GM19240 (cell line): ENCODE data around the gene RANBP17.
"Not testable (repeated sequence)": the region's sequence is repeated elsewhere in the genome, so short reads cannot be mapped to it uniquely, and the experiment has no call there.

Experiments
- DNase-seq: peaks from one replicate; pipeline ENCODE4 v3.0.0; 2011; ENCODE audit warnings: low spot score; ENCODE audit not compliant: insufficient read length

The RANBP17 gene

DNA sequence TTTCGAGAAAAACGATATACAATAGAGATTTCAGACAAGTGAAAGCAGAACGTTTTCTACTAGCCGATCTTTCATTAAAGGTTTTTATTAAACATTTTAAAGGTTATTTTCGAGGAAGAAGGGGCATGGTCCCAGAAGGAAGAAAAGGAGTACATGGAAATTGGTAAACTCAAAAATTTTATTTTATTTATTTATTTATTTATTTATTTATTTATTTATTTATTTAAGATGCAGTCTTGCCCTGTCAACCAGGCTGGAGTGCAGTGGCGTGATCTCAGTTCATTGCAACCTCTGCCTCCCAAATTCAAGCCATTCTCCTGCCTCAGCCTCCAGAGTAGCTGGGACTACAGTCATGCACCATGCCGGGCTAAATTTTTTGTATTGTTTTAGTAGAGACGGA is 77.4 kb downstream of the RANBP17 start:
- no peak for DNase-seq

DNA sequence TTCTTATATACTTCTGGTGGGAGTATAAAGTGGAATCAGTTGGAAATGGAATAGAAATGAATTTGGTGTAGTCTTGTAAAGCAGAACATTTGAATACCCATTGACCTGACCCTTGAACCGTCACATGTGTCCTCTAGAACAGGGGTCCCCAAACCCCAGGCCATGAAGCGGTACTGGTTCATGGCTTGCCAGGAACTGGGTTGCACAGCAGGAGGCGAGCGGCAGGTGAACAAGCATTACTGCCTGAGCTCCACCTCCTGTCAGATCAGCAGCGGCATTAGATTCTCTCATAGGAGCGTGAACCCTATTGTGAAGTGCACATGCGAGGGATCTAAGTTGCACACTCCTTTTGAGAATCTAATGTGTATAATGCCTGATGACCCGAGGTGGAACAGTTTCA is 80.0 kb downstream of the RANBP17 start:
- no peak for DNase-seq

DNA sequence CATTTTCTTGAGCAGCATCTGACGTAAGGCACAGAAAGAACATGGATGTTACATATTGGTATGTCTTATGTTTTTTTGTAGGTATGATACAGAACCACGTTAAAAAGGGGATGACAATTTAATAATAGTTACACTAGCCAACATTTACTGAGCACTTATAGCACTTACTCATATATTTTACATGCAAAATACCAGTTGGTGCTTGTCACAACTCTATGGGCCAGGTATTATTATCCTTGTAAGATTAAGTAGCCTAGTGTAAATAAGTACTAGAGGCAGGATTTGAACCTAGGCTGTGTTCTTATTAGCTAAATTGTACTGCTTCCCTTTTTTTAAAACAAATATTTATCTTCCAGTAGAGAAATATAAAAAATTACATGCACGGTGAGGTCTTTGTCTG is 83.5 kb downstream of the RANBP17 start:
- DNase-seq, result no peak

DNA sequence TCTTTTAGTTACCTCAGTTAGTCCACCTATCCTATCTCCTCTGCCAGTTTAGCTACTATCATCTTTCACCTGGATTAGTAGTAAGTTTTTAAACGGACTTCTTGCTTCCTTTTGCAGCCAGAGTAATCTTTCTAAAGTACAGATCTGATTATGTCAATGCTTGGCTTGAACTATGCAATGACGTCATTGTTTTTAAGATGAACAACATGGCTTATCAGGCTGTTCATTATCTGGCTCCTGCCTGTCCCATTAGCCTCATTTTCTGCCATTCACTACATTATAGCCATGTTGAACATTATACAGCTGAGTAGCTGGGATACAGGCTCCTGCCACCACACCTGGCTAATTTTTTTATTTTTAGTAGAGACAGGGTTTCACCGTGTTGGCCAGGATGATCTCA is 98.7 kb downstream of the RANBP17 start:
- DNase-seq, result no peak

DNA sequence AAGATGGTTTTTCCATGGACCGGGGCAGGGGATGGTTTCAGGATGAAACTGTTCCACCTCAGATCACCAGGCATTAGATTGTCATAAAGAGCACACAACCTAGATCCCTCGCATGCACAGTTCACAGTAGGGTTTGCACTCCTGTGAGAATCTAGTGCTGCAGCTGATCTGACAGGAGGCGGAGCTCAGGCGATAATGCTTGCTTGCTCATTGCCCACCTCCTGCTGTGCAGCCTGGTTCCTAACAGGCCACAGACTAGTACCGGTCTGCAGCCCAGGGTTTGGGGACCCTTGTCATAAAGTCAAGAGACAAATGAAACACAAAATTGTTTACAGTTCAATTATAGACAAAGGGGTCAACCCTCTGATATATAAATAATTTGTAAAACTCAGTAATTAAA is 101.7 kb downstream of the RANBP17 start:
- no peak for DNase-seq

DNA sequence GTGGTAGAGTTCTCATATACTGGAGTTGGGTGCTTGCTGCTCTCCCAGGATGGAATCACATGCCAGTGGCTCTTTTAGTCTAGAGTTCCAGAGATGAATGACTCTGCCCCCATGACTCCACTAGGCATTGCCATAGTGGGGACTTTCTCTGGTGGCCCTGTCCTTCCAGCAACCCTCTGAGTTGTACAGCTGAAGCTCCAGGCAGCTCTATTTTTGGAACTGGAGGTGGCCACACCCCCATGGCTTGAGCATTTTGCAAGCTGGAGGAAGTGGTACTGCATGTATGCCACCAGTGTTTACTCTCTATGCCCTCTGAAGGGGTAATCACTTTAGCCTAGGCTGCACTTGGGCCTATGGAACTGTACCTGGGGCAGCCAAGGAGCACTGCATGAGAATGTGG is 112.6 kb downstream of the RANBP17 start:
- no peak for DNase-seq

DNA sequence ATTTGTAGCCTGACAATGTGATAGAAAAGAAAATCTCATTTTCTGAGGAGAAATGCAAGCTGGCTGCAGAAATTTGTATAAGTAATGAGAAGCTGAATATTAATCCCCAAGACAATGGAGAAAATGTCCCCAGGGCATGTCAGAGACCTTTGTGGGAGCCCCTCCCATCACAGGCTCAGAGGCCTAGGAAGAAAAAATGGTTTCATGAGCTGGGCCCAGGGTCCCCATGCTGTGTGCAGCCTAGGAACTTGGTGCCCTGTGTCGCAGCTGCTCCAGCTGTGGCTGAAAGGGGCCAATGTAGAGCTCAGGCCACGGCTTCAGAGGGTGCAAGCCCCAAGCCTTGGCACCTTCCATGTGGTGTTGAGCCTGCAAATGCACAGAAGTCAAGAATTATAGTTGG is 118.4 kb downstream of the RANBP17 start:
- not testable (repeated sequence) for DNase-seq

DNA sequence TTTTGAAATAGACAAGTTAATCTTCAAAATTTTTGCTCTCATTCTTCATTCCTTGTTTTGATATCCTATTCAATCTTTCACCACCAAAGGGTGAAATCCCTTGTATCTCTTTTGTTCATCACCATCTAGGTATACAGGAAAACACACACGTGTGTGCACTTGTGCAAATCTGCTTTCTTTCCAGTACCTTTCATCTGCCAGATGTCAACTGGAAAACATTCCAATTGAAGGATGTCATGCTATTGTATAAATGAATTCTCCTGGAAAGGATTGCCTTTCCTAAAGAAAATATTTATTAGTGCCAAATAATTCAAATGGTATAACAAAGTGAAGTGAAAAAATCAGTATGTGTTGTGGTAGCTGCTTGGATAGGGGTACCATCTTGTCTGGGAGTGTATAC is 123.7 kb downstream of the RANBP17 start:
- no peak for DNase-seq

DNA sequence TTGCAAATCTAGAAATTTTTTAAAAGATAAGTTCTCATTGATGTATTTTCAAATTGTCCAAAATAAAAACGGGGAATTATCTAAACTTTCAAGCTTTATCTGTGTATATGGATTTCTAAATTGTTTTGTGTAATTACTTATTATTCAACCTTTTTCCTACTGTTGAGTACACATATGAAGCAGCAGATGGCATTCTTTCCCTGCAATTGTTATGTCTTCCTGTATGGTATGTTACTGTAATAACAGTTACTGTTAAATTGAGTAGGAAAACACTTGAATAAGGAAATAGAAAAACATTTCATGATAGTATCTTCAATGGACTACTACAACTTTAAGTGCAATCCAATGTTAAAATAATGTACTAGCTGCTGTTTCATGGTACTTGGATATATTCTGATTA is 124.8 kb downstream of the RANBP17 start:
- no peak for DNase-seq

DNA sequence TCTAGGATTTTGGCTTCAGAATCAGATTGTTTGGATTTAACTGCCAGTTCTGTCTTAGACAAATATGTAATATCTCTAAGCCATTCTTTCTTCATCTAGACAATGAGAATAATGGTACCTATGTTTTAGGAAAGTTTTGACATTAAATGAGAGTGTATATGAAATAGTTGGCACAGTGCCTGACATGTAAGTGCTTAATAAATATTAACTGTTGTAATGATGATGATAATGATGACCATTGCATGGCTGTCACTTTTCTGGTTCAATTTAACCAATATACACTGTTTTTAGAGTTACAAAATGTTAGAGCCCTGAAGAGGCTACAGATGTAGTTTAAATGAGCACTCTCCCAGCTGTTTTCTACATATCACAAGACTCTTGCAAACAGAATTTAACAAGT is 131.7 kb downstream of the RANBP17 start:
- DNase-seq, result no peak

DNA sequence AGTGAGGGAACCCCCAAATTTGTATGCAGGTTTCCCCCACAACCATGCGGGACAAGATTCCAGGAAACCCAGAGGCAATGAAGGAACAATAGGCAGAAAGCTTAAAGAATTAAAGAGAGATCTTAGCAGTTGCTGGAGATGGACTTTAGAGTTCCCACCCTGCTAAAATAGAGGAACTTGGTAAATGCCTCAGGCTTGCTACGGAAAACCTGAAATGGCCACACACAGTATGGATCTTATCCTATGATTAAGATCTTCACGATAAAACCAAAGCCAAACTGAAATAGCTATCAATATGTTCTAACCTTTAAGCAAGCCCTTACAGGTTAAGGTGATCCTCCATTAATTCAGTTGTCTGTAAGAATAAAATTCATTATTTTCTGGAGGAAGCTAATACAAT is 148.3 kb downstream of the RANBP17 start:
- no peak for DNase-seq

DNA sequence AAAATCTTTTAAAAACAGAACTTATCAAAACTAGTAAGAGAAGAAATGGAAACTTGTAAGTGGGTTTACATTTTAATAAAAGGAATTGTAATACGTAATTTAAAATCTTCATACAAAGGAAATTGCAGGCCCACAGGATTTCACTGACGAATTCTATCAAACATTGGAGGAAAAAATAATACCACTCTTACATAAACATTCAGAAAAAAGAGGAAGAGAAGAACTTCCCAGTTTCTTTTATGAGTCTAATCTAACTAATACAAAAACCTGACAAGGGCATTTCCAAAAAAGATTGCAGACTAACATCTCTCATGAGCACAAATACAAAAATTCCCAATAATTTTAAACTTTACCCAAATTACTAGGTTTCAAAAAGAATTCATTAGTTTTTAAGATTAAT is 149.0 kb downstream of the RANBP17 start:
- DNase-seq, result no peak

DNA sequence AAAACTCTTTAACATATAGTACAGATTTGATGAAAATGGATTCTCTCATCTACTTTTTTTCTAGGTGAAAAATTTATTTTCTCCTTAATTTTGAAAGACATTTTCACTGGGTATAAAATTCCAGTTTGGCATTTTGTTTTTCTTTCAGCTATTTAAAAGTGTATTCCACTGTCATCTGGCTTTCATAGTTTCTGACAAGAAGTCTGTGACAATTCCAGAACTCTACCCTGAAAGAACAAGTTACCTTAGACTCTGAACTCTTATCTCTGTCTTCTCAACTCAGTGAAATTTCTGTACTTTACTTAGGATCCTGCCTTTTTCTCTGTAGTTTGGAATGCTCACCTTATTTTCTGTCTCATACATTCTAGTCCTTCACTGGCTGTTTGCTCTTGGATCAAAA is 161.7 kb downstream of the RANBP17 start:
- no peak for DNase-seq

DNA sequence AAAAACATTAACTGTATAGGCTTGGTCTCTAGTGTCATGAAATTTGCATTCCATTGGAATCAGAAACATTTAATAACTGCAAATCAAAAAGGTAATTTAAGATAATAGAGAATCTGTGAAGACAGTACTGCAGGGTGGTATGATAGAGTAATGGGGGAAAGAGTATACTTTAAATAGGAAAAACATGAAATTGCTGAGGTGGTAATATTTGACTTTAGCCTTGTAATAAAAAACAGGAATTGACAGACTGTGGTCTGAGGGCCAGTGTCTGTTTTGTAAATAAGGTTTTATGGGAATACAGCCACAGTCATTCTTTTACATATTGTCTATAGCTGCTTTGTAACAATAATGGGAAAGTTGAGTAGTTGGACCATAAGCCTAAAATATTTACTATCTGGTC is 162.3 kb downstream of the RANBP17 start:
- no peak for DNase-seq

DNA sequence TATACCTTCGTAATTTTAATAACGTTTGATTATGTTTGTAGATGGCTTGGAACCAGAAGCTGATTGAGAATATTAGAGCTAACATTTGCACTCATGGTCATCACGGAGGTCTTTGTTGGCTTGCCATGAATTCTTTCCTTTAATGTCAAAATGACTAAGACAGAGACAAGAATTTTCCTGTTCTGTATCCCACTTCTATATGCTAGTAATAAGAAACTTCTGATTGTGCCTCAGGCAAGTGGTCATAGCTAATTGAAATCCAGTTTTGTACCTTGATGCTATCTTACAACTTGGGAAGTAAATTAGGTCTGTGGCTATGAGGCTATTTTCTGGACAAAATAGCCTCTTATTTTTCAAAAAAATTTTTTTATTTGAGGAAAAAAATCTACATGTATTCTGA is 167.6 kb downstream of the RANBP17 start:
- no peak for DNase-seq

DNA sequence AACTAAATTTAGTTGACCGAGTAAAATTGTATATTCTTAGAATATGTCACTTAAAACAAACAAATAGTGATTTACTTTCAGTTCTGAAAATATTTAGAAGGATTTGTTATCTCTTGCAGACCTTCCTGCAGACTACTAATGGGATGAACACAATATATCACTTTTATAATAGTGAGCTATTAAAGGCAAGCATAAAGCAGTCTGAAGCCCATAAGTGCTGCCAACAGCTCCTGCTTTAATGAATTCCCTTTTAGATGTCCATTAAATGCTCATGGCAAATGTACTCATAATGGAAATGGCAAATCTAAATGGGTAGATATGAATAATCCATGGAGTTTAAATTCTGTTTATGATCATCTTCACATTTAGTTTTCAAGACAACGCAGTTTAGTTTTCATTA is 170.2 kb downstream of the RANBP17 start:
- DNase-seq, result no peak

DNA sequence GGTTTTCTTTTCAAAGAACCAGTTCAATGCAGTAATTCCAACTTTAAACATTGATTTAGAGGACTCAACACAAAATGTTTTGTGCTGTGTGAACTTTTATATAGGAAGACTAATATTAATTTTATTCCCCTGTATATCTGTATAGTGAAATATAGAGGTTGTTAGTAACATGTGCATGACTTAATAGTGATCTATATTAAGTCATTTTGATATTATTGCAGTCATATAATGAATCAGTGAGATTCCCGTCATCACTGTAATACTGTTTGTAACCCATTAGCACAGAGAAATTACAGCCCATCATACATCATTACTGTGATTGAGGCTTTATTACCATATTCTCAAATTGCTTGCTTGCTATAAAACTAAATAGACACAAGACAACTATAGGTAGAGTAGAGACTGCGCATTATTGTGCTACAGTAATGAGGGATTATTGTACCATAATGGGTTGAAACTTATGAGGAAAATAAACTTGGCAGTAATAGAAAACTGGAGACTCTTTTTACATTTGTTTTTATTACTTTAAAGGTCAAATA is 170.7 kb downstream of the RANBP17 start:
- no peak for DNase-seq

DNA sequence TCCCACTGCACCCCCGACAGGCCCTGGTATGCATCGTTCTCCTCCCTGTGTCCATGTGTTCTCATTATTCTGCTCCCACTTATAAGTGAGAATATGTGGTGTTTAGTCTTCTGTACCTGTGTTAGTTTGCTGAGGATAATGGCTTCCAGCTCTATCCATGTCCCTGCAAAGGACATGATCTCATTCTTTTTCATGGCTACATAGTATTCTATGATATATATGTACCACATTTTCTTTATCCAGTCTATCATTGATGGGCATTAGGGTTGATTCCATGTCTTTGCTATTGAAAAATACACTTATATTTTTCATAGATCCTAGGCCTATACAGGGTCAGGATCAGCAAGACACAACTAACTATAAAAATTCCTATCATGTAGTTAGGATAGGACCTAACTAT is 180.1 kb downstream of the RANBP17 start:
- DNase-seq, result not testable (repeated sequence)

DNA sequence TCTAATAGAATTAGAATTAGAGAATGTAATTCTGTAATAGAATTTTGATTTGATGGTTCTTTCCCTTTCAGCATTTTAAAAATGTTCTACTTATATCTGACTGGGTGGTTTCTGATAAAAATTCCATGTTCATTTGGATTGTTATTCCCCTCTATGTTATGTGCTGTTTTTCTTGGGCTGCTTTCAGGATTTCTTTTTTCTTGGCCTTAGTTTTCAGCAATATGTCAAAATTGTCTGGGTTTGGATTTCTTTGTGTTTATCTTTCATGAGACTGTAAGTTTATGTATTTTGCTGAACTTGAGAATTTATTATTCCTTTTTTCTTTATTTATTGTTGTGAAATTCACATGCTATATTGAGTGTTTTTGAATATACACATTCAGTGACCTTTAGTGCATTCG is 189.1 kb downstream of the RANBP17 start:
- no peak for DNase-seq

DNA sequence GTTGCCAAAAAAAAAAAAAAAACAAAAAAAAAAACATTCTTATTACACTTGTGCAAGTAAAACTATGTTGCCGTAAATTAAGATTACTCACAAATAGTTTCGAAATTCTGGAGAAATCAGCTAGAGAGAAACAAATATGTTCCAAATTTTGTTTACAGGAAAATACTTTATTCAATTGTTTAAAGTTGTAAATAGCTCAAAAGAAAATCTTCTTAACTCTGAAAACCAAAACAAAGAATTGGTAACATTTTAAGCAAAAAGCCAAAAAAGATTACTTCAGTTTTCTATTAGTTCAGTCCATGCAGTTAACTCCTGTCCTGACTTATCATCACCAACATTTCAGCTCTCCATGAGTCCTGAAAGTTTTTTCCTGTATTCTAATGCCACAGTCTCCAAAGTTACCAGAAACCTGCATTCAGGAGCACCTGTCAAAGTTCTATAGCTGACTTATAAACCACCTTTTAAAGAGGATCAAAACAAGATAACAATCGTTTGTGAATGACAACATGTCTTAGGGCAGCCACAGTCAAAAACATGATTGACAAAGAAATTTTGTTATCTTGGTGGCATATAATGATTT is 194.1 kb downstream of the RANBP17 start:
- no peak for DNase-seq

DNA sequence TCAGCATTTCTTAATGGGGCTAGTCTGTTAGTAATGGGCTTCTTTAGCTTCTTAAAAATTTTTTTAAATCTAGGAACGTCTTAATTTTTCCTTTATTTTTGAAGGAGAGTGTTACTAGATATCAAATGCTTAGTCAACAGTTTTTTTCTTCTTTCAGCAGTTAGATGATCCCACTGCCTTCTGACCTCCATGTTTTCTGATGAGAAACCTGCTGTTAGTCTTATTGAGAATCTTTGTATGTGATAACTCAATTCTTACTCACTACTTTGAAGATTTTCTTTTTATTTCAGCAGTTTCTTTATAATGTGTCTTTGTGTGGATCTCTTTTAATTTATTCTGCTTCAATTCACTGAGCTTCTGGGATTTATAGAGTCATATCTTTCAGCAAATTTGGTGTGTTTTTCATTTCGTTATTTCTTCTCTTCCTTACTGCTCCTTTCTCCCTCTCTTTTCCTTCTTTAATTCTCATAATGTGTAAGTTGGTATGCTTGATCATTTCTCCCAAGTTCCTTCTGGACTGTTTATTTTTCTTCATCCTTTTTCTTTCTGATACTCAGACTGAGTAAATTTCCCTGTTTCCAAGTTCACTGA is 205.8 kb downstream of the RANBP17 start:
- no peak for DNase-seq

DNA sequence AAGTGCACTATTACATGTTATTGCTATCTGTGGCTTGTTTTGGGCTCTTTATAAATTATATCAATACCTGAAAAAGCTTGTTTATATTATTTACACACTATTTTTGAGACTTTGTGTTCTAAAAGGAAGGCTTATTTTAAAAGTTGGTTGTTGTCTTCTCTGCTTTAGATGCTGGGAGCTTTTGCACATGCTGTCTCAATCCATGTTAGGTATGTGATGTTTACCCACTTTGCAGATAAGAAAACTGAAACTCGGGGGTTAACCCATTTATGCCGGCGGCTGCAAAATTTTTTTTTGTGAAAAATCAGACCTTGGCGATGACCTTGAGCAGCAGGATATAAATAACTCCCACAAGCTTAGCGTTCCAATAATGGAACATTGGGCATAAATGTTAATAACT is 212.9 kb downstream of the RANBP17 start:
- DNase-seq, result no peak

DNA sequence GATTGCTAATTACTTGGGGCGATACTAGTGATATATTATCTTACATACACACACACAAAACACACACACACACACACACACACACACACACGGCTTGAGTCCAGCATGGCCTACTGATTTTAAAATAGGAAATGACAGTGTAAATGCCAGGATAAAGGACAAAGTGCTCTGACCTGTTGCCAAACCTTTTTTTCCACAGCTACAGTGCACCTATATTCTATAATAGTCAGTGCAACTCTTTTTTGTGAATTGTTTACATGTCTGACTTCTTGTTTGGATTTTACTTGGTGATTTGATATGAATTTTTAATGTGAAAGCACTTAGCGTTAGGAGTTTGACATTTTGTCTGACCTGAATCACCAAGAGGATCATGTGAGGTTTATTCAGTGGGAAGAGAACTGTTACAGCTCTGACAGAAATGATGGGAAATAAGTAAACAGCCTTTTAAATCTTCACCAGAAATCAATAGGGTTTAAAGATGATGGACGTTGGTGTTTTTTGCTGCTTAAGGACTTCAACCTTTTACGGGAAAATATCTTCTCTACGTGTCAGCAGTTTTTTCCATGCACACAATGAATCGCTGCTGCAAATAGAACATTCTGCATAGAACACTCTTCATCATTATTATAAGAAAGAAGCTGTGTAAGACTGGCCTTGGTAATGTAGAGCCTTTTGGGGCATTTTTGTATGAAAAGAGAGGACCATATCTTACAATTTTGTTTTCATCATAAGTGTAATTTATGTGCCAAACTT is 218.5 kb downstream of the RANBP17 start:
- DNase-seq, result no peak
